Adrenal gland (tissue), 12 donors: ENCODE data around the gene NBPF3. TPM values are rescaled to one million over a fixed set of nuclear protein-coding genes. Genes with fewer than 3 reads are reported as not detected.

ENCODE experiments used
- DNase-seq, 7 donors: peaks; one replicate each; pipeline ENCODE4 v3.0.0-alpha.2; 2019 to 2020
- H3K27ac ChIP-seq, 5 donors: fragments of 200-600 bp; sonication (generic) in 4 of 5; 1 replicate in 3 of 5; 2 replicates in 2 of 5; pipeline versions ENCODE4 v1.5.1 to v1.8.0; 2016 to 2020; ENCODE audit warnings: mild to moderate bottlenecking in 1 of 5
- H3K27me3 ChIP-seq: fragments of 200-600 bp; 2 replicates; pipeline ENCODE4 v1.8.0; 2021
- H3K36me3 ChIP-seq, 2 donors: fragments of 200-600 bp; replicated peaks in 1 of 2; 1 replicate in 1 of 2; 2 replicates in 1 of 2; pipeline versions ENCODE4 v1.5.1 to v1.8.0; 2018 to 2022
- H3K4me1 ChIP-seq, 2 donors: fragments of 200-600 bp; replicated peaks in 1 of 2; 1 replicate in 1 of 2; 2 replicates in 1 of 2; pipeline versions ENCODE4 v1.5.1 to v1.8.0; 2018 to 2021
- H3K4me3 ChIP-seq, 4 donors: fragments of 200-600 bp; sonication (generic) in 3 of 4; one replicate each; pipeline ENCODE4 v1.5.1; 2016 to 2018
- H3K9me3 ChIP-seq, 3 donors: fragments of 200-600 bp; sonication (generic) in 1 of 3; replicated peaks in 1 of 3; 1 replicate in 2 of 3; 2 replicates in 1 of 3; pipeline versions ENCODE4 v1.5.1 to v1.8.0; 2016 to 2021
- POLR2A ChIP-seq, 2 donors: fragments of 450-650 bp; IDR thresholded peaks; one replicate each; pipeline ENCODE4 v1.6.1; 2017; ENCODE audit warnings: antibody characterized with exemption in 2 of 2, mild to moderate bottlenecking in 2 of 2, moderate library complexity in 1 of 2
- WGBS, 4 donors: extraction: QIAGEN DNeasy Blood & Tissue Kit in 2 of 4; methylation state at CpG; one replicate each; pipeline versions ENCODE4 v1.1.5 to v1.1.7; 2013 to 2017; 5-methylcytosine and 5-hydroxymethylcytosine counted together
- intact Hi-C, 2 donors: fragments of 100-400 bp; cut with DNase I; formaldehyde crosslinking; loops; one replicate each; pipeline versions ENCODE4 v1.14.1 to v1.15.0; 2022 to 2023
- polyA plus RNA-seq, 3 donors: library from polyadenylated mRNA; stranded (reverse); fragments of 200-250 nt in 2 of 3; fragments of 350-450 nt in 1 of 3; fragmentation: Illumina TruSeq in 1 of 3; extraction: RNeasy Lipid Tissue Mini Kit (QIAGEN cat#74804) in 1 of 3; gene quantifications; one replicate each; pipeline ENCODE4 v1.2.3, GENCODE V29; 2013 to 2014
- total RNA-seq, 9 donors: library from RNA; depleted of rRNA in 4 of 9; stranded (reverse); fragments of >200 nt in 4 of 9; fragments of 120-200 nt in 1 of 9; fragmentation: NEBNext Ultra II Directional in 1 of 9; extraction: Animal tissue kit (Norgen Biotek cat#: 25700) in 1 of 9; gene quantifications; one replicate each; pipeline versions ENCODE4 v1.1.0 to v1.2.4, GENCODE V29; 2013 to 2023
- TF ChIP-seq, protein P1 (sequence below), 6 experiments: fragments of 450-650 bp in 4 of 6; fragments of 200-600 bp in 2 of 6; sonication (generic) in 1 of 6; IDR thresholded peaks; 1 replicate in 5 of 6; 2 replicates in 1 of 6; pipeline versions ENCODE4 v1.5.1 to v1.8.0; 2016 to 2021; ENCODE audit warnings: antibody characterized with exemption in 6 of 6, mild to moderate bottlenecking in 2 of 6, moderate library complexity in 1 of 6
- donor health status: healthy with polysubstance abuse.
- donor health status: Bipolar disorder and iron deficiency.
- donor health status: DM: yes; HTN: yes; CAD: no.
- donor health status: DM: no; HTN: no; CAD: no.
- donor health status: DM: no; HTN: no; CAD: no.
- donor health status: DM: yes; HTN: yes; CAD: no.

The NBPF3 gene
- total and polyA plus RNA-seq, 12 donors, result 1.3 to 18.0 (median 12.5) TPM

- intact Hi-C loops, result no loop called here
- peak in 1 of 7 donors; percentile 38 for DNase-seq
- no peak overlapping the region for H3K4me3 ChIP-seq
- no peaks in the 10 kb centered on the region for H3K27me3 ChIP-seq
- no peaks in the 10 kb centered on the region for H3K36me3 ChIP-seq
- no peaks in the 10 kb centered on the region for H3K9me3 ChIP-seq
- H3K27ac ChIP-seq, result no peak overlapping the region
- WGBS, 4 donors, result 87 to 88% (median 87%) methylated on average over 11 of the region's 11 CpGs
- no peaks in the 10 kb centered on the region for H3K4me1 ChIP-seq
- TF ChIP-seq POLR2A (IDR thresholded peaks at IDR 0.05), result no peak
- TF ChIP-seq, protein P1, sequence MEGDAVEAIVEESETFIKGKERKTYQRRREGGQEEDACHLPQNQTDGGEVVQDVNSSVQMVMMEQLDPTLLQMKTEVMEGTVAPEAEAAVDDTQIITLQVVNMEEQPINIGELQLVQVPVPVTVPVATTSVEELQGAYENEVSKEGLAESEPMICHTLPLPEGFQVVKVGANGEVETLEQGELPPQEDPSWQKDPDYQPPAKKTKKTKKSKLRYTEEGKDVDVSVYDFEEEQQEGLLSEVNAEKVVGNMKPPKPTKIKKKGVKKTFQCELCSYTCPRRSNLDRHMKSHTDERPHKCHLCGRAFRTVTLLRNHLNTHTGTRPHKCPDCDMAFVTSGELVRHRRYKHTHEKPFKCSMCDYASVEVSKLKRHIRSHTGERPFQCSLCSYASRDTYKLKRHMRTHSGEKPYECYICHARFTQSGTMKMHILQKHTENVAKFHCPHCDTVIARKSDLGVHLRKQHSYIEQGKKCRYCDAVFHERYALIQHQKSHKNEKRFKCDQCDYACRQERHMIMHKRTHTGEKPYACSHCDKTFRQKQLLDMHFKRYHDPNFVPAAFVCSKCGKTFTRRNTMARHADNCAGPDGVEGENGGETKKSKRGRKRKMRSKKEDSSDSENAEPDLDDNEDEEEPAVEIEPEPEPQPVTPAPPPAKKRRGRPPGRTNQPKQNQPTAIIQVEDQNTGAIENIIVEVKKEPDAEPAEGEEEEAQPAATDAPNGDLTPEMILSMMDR (IDR thresholded peaks at IDR 0.05), result no peak
Measured at GRCh38 chr1:21489146-21489545, 49.2 kb downstream of the NBPF3 start.

- peak in 5 of 7 donors; percentile 39 to 50 (median 43) for DNase-seq
- Histone ChIP-seq H3K4me3 (no peak overlapping the region), H3K4me1 (no peaks in the 10 kb centered on the region), H3K9me3 (no peaks in the 10 kb centered on the region), H3K36me3 (no peaks in the 10 kb centered on the region), H3K27me3 (no peaks in the 10 kb centered on the region), H3K27ac (no peak overlapping the region)
- 69 to 81% (median 78%) methylated on average over 7 to 11 of the region's 11 CpGs for WGBS, 4 donors
- intact Hi-C loops, result loop anchor here (10.0 kb wide), 2 partner anchors 106 to 116 kb away; no protein-coding TSS in a partner anchor
- TF ChIP-seq POLR2A (IDR thresholded peaks at IDR 0.05), result no peak
- TF ChIP-seq, protein P1 (IDR thresholded peaks at IDR 0.05), result peak in 4 of 6 experiments; percentile 4 to 44 (median 32)
Measured at GRCh38 chr1:21490774-21491487, 51.0 kb downstream of the NBPF3 start.

DNA sequence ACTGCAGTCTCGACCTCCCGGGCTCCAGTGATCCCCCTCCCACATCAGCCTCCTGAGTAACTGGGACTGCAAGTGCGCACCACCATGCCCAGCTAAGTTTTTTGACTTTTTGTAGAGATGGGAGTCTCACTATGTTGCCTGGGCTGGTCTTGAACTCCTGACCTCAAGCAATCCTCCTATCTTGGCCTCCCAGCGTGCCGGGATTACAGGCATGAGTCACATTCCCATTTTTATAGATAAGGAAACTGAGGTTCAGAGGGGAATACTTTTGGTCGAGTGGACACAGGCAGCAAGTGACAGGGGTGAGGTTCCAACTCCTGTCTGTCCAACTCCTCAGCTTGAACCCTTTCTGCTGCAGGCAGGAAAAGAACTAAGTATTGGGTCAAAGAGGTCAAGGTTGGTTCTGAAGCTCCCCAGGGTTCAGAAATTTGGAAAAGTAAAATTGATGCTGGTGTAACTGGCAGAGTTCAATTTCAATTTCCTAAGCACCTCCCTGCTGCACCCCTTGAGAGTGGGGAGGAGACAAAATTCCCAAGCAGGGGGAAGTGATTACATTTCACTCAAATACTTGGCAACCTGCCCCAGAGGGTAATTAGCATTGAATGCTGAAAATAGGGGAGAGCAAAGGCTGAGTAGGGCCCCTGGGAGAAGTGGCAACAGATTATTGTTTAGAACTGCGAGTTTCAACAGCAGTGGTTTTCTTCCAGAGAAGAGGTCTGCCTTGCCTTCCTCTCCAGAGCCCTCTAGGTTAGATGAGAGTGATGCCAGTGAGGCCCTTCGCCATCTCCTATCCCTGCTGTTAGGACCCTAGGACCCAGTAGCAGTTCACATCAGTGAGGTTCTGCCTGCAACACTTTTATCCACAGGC, 51.8 kb downstream of the NBPF3 start:
- Histone ChIP-seq H3K27ac (no peak overlapping the region), H3K27me3 (no peaks in the 10 kb centered on the region), H3K4me3 (no peak overlapping the region), H3K36me3 (no peaks in the 10 kb centered on the region), H3K9me3 (no peaks in the 10 kb centered on the region), H3K4me1 (no peaks in the 10 kb centered on the region)
- 57 to 62% (median 61%) methylated on average over 7 to 8 of the region's 8 CpGs for WGBS, 4 donors
- TF ChIP-seq, protein P1 (IDR thresholded peaks at IDR 0.05), result no peak
- TF ChIP-seq POLR2A (IDR thresholded peaks at IDR 0.05), result no peak
- intact Hi-C loops, result loop anchor here (10.0 kb wide), 2 partner anchors 107 to 117 kb away; no protein-coding TSS in a partner anchor
- peak in 1 of 7 donors; percentile 6 for DNase-seq

DNA sequence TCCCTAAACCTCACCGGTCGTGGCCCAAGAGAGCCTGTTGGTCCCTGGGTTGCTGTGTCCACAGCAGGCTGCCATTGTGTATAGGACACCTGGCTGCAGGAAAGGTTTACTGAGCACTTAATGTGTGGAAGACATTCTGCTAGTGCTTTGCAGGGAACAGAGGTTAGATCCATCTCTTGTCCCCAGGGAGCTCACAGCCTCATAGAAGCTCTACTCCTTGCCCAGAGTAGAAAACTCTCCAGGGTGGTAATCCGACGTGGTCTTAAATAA, 52.4 kb downstream of the NBPF3 start:
- H3K27ac ChIP-seq, result no peak overlapping the region
- no peaks in the 10 kb centered on the region for H3K9me3 ChIP-seq
- 61 to 79% (median 70%) methylated on average over 4 of the region's 4 CpGs for WGBS, 4 donors
- no peak for TF ChIP-seq POLR2A (IDR thresholded peaks at IDR 0.05)
- TF ChIP-seq, protein P1 (IDR thresholded peaks at IDR 0.05), result no peak
- H3K27me3 ChIP-seq, result no peaks in the 10 kb centered on the region
- intact Hi-C loops, result loop anchor here (10.0 kb wide), 2 partner anchors 107 to 117 kb away; no protein-coding TSS in a partner anchor
- H3K36me3 ChIP-seq, result no peaks in the 10 kb centered on the region
- H3K4me1 ChIP-seq, result no peaks in the 10 kb centered on the region
- H3K4me3 ChIP-seq, result no peak overlapping the region
- DNase-seq, result peak in 1 of 7 donors; percentile 28
